ENCODE measurements around the gene LIPK. TPM values are rescaled to one million over a fixed set of nuclear protein-coding genes. Genes with fewer than 3 reads are reported as not detected.
"Not testable (repeated sequence)": the region's sequence is repeated elsewhere in the genome, so short reads cannot be mapped to it uniquely, and the experiment has no call there.

The LIPK gene
- total RNA-seq, 1 experiment from 2014 or later = not detected

DNA sequence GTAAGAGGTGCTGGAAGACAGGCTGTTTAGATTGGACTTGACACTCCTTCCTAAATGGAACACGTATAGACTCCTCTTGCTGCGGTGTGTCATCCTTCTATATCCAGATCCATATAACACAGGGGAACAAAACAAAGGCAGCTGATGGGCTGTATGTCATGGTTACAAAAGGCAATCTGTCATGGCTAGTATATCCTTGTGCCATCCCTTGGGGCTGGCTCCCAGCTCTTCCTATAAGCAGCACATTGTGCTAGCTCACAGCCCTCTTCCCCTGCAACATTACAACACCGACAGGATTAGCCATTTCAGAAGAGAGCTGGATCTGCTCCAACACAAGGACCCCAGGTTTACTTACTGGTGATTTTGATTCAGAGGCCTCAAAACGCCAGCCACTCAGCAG is 15.3 kb downstream of the LIPK start:
- no peak for DNase-seq (ENCODE audit: low spot score)

- no peak for DNase-seq (ENCODE audit: low spot score)
These were observed 19.7 kb downstream of the LIPK start for GRCh38 chr10:88725798-88726197.

DNA sequence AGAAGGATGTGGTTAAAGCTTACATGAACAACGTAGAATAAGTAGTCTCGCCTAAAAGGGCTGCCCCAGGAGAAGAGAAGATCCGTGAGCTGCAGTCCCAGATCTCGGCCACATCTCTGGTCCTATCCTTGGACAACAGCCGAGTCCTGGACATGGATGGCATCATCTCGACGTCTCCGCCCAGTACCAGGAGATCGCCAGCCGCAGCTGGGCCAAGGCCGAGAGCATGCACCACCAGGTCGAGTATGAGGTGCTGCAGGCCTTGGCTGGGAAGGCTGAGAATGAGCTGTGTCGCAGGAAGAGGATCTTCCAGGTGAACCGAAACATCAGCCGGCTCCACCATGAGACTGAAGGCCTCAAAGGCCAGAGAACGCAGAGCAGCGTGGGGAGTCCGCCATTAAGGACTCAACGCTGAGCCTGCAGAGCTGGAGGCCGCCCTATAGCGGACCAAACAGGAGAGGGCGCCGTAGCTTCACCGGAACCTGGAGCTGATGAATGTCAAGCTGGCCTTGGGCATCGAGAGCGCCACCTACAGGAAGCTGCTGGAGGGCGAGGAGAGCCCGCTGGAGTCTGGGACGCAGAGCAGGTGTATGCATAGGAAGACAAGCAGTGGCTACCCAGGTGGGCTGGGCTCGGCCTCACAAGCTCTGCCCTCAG is 22.2 kb downstream of the LIPK start:
- DNase-seq (ENCODE audit: low spot score) = no peak

DNA sequence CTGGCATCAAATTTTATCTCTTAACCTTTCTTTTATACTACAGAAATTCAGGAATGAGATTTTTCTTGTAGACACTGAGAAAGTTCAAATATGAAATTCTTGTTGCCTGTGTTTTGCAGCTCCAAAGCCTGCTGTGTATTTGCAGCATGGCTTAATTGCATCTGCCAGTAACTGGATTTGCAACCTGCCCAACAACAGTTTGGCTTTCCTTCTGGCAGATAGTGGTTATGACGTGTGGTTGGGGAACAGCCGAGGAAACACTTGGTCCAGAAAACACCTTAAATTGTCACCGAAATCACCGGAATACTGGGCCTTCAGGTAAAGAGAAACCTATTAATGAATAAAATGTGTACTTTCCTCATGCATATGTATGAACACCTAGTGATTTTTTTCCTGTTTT is 24.8 kb downstream of the LIPK start:
- no peak for DNase-seq (ENCODE audit: low spot score)

- no peak for DNase-seq (ENCODE audit: low spot score)
These were observed 25.2 kb downstream of the LIPK start for GRCh38 chr10:88731296-88731695.

- DNase-seq (ENCODE audit: low spot score) = no peak
These were observed 27.2 kb downstream of the LIPK start for GRCh38 chr10:88733215-88733614.

DNA sequence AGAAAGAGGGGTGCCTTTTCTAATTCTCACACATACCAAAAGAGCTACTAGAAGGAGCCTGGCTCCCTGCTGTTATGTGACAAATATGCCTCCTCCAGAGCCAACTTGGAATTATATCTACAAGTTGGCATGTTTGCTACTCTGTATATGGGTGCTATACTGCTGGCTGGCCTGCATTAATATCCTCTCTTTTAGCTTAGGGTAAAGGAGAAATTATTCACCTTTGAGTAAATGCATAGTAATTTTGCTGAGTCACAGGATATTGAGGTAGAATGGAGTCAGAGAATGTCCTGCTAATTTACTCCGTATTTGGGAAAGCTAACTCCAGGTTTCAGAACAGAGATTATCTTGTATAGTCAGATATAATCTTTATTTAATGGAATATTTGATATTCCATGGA is 29.6 kb downstream of the LIPK start:
- DNase-seq (ENCODE audit: low spot score) = peak; percentile 13

DNA sequence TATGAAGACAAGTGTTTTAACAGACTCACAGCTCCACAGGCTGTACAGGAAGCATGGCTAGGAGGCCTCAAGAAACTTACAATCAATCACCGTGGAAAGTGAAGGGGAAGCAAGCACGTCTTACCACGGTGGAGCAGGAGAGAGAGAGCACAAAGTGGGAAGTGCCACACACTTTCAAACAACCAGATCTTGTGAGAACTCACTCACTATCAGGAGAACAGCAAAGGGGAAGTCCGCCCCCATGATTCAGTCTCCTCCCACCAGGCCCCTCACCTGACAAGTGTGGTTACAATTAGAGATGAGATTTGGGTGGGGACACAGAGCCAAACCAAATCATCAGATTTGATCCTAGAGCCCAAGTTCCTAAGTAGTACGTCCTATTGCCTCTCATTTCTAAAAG is 35.9 kb downstream of the LIPK start:
- DNase-seq (ENCODE audit: low spot score) = not testable (repeated sequence)

DNA sequence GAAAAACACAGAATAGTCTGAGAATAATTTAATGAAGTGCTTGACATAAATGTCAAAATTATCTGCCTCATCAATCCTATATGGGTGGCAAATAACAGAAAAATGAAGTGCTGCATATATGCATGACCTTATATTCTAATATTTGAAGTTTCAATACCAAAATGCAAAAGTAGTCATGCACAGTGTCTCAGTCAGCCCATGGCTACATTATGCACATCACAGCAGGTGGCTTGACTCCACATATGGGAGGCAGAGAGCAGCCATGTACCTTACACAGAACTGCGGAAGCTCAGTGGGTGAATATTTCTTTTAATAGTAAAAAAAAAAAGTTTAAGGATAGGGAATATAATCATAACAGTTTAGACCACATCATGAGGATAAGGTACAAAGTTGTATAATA is 36.4 kb downstream of the LIPK start:
- no peak for DNase-seq (ENCODE audit: low spot score)

DNA sequence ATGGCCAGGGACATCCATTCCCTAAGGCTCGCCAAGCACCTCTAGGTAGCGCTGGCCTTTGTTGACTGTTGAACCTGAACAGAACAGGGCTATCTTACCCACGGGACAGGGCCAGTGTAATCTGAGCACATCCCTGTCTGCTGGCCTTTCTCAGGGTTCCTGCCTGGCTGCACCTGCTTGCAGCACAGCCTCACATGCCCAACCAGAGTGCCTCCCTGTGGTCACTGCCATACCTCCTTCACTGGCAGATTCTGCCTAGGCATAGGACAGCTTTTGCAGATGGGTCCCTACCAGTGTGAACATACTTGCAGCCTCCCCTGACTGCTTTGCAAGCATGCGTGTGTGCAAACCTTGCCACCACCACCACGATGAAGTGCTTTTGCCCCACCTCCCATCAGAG is 38.0 kb downstream of the LIPK start:
- DNase-seq (ENCODE audit: low spot score) = no peak

- DNase-seq (ENCODE audit: low spot score) = no peak
These were observed 39.6 kb downstream of the LIPK start for GRCh38 chr10:88745633-88746032.

GRCh38 chr10:88754287-88754686 is 48.2 kb downstream of the LIPK start:
- DNase-seq (ENCODE audit: low spot score) = peak; percentile 20

DNA sequence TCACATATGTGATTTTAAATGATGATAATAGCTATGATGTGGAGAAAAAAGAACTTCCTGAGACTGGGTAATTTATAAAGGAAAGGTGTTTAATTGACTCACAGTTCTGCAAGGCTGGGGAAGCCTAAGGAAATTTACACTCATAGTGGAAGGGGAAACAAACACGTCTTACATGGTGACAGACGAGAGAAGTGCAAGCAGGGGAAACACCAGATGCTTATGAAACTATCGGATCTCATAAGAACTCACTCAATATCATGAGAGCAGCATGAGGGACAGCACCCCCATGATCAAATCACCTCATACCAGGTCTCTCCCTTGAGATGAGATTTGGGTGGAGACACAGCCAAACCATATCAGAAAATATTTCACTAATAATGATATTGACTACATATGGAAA is 49.7 kb downstream of the LIPK start:
- no peak for DNase-seq (ENCODE audit: low spot score)

DNA sequence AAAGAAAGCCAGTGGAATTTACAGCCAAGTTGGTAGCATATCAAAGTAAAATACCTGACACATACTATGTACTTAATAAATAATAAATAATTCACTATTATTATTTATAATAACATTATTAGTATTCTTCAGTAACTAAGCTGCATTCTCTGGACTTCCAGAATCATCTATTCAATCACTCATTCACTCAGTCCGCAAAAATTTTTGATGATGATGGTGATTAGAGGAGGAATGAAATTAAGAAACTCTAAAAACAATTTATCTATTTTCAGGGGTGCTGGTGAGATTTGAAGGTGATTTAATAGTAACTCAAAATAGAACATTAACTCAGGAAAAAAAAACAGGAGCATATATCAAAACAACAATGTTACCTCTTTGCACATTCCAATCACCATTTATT is 50.6 kb downstream of the LIPK start:
- no peak for DNase-seq (ENCODE audit: low spot score)

GRCh38 chr10:88759366-88760101 is 53.5 kb downstream of the LIPK start, which contains the start of gene LIPN:
LIPN (plus strand) TSS chr10:88760020; CDS start chr10:88761406, 1,386 bp downstream.
- no peak for DNase-seq (ENCODE audit: low spot score)

DNA sequence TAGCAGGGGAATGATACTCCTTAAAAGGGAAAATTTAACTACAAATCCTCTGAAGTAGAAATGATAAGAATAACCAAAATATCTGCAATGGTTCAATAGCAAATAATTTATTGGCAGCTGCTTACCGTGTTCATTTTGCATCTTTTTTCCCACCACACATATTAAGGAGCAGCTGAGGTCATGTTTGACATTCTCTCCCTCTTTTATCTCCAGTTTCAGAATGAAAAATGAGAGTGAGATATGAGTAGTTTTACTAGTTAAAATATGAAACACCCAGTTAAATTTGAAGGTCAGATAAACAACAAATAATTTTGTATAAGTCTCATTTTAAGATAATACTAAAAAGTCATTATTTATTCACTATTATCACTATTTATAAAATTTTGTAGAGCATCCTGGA is 56.9 kb downstream of the LIPK start:
- DNase-seq (ENCODE audit: low spot score) = no peak

- DNase-seq (ENCODE audit: low spot score) = no peak
These were observed 57.4 kb downstream of the LIPK start for GRCh38 chr10:88763441-88763840.

DNA sequence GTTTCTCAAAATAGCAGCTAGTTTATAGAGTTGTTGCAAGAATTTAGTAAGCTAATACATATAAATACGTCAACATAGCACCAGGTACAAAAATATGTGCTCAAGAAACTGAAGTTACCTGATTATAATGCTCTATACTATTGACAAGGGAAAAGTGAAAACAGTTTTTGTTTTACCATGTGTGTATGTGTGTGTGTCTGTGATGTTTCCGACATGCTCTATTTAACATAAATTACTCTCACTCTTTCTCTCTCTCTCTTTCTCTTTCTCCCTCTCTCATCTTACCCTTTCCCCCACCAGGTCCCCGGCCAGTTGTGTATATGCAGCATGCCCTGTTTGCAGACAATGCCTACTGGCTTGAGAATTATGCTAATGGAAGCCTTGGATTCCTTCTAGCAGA is 58.1 kb downstream of the LIPK start:
- DNase-seq (ENCODE audit: low spot score) = no peak

GRCh38 chr10:88765816-88766215 is 59.8 kb downstream of the LIPK start:
- DNase-seq (ENCODE audit: low spot score) = no peak

GRCh38 chr10:88769384-88769783 is 63.3 kb downstream of the LIPK start:
- no peak for DNase-seq (ENCODE audit: low spot score)

GRCh38 chr10:88781206-88781605 is 75.2 kb downstream of the LIPK start:
- no peak for DNase-seq (ENCODE audit: low spot score)

DNA sequence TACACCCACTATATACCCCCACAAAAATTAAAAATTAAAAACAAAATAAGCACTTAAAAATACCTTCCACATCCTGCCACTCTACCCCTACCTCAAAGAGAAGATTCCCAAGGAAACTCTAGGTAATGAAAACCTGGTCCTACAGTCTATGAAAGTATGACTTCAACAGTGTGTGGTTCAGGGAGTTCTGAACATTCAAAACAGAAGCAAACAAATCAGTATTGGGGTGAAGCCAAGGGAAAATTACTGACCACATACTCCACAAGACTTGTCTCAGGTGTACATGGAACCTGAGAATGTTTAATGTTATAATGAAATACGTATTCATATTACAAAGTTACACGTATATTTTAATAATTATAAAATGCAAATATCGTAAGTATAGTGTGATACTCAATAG is 76.2 kb downstream of the LIPK start:
- DNase-seq (ENCODE audit: low spot score) = no peak

- DNase-seq (ENCODE audit: low spot score) = peak; percentile 59
These were observed 77.7 kb downstream of the LIPK start for GRCh38 chr10:88783724-88784123.
